NT2/D1 (cell line): ENCODE data around the gene DECR2.

Experiments used
- DNase-seq: peaks from one replicate; pipeline ENCODE4 v3.0.0-alpha.2; 2011; ENCODE audit warnings: low read depth, low spot score
- H3K27me3 ChIP-seq: 2 replicates; pipeline ENCODE4 v1.6.0; 2011; ENCODE audit warnings: mild to moderate bottlenecking; ENCODE audit not compliant: insufficient read length, insufficient read depth
- H3K36me3 ChIP-seq: 2 replicates; pipeline ENCODE4 v1.6.1; 2011; ENCODE audit warnings: mild to moderate bottlenecking, low read length, mixed read lengths; ENCODE audit not compliant: insufficient read depth, insufficient read length
- H3K4me1 ChIP-seq: 2 replicates; pipeline ENCODE4 v1.5.1; 2011; ENCODE audit not compliant: insufficient read depth, insufficient read length
- H3K4me3 ChIP-seq: 2 replicates; pipeline ENCODE4 v1.5.1; 2011; ENCODE audit warnings: low read depth; ENCODE audit not compliant: insufficient read length
- H3K9ac ChIP-seq: 2 replicates; pipeline ENCODE4 v1.6.0; 2011; ENCODE audit warnings: low read depth; ENCODE audit not compliant: insufficient read length
- H3K9me3 ChIP-seq: 2 replicates; pipeline ENCODE4 v1.5.1; 2011; ENCODE audit warnings: mild to moderate bottlenecking, low read length; ENCODE audit not compliant: insufficient read depth
- SUZ12 ChIP-seq: IDR thresholded peaks from 2 replicates; pipeline ENCODE4 v1.6.1; 2011; ENCODE audit not compliant: insufficient read length, insufficient read depth; ENCODE audit errors: extremely low read depth
- YY1 ChIP-seq: IDR thresholded peaks from 2 replicates; pipeline ENCODE4 v1.6.1; 2011; ENCODE audit not compliant: insufficient read length, insufficient read depth
- ZNF274 ChIP-seq: IDR thresholded peaks from 2 replicates; pipeline ENCODE4 v1.6.1; 2011; ENCODE audit warnings: mild to moderate bottlenecking, low read depth, low read length

DECR2 gene

DNA sequence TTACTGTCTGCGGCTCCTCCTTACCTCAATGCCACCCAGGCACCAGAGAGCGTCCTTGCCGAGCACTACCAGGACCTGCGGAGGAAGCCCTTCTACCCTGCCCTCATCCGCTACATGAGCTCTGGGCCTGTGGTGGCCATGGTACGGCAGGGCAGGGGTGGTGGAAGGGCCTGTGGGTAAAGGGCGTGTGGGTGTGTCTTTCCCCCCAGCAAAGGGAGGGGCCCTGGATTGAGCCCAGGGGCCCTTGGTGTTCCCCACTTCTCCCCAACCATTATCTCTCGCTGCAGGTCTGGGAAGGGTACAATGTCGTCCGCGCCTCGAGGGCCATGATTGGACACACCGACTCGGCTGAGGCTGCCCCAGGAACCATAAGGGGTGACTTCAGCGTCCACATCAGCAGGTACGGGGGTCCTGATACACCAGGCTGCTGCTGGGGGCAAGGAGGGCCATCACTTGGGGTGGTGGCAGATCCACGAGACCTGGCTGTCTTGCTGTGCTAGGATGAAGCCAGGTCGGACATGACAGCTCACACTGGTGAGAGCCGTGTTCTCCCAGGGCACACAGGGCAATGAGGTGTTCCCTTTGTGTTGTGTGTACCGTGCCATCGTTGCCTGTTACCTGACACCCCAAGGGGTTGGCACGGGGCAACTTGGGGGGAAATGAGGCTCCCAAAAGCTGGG lies 2.2 kb upstream of the DECR2 start:
- H3K9ac ChIP-seq, result peak overlapping the region; percentile 57
- DNase-seq, result no peak
- no peaks in the 10 kb centered on the region for H3K27me3 ChIP-seq
- no peaks in the 10 kb centered on the region for H3K9me3 ChIP-seq
- H3K36me3 ChIP-seq, result peaks cover 29% of the 10 kb centered on the region
- no peak overlapping the region for H3K4me3 ChIP-seq
- TF ChIP-seq ZNF274 (no peak), YY1 (no peak), SUZ12 (no peak)
- peaks cover 19% of the 10 kb centered on the region for H3K4me1 ChIP-seq

DNA sequence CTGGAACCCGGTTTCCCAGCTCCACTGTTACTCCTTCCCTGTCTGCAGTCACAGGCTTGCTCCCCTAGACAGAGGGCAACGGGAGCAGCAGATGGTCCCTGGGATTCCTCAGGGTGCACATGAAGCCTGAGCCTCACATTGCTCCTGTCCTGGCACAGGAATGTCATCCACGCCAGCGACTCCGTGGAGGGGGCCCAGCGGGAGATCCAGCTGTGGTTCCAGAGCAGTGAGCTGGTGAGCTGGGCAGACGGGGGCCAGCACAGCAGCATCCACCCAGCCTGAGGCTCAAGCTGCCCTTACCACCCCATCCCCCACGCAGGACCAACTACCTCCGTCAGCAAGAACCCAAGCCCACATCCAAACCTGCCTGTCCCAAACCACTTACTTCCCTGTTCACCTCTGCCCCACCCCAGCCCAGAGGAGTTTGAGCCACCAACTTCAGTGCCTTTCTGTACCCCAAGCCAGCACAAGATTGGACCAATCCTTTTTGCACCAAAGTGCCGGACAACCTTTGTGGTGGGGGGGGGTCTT lies 1.6 kb upstream of the DECR2 start:
- Histone ChIP-seq H3K9ac (peak overlapping the region; percentile 93), H3K27me3 (no peaks in the 10 kb centered on the region), H3K36me3 (peaks cover 33% of the 10 kb centered on the region), H3K4me1 (peaks cover 24% of the 10 kb centered on the region), H3K4me3 (peak overlapping the region; percentile 80), H3K9me3 (no peaks in the 10 kb centered on the region)
- TF ChIP-seq ZNF274 (no peak), YY1 (no peak), SUZ12 (no peak)
- no peak for DNase-seq

DNA sequence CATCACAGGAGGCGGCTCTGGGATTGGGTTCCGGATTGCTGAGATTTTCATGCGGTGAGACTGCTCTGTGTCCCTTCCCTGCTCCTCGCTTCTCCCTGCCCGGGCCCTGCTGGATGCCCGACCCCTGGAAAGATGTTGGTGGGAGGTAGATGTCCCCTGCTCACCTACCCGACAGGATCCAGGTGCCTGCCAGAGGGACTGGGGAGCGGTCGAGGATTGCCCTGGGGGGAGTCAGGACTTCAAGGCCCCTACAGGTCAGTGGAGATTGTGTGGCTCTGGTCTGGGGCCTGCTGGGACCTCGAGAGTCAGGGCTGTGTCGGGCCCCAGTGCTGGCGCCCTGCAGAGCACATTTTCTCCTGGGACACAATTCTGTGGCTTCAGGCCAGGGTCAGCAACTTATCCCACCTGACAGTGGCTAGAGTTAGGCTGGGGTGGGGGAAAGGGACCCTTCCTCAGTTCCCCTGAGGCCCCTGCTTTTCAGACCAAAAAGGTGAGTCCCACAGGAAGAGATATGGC lies 3.3 kb downstream of the DECR2 start:
- no peak for DNase-seq
- no peaks in the 10 kb centered on the region for H3K27me3 ChIP-seq
- no peak overlapping the region for H3K4me3 ChIP-seq
- TF ChIP-seq ZNF274 (no peak), YY1 (no peak), SUZ12 (no peak)
- no peaks in the 10 kb centered on the region for H3K9me3 ChIP-seq
- H3K4me1 ChIP-seq, result peaks cover 10% of the 10 kb centered on the region
- H3K36me3 ChIP-seq, result peaks cover 33% of the 10 kb centered on the region
- peak overlapping the region; percentile 9 for H3K9ac ChIP-seq

DNA sequence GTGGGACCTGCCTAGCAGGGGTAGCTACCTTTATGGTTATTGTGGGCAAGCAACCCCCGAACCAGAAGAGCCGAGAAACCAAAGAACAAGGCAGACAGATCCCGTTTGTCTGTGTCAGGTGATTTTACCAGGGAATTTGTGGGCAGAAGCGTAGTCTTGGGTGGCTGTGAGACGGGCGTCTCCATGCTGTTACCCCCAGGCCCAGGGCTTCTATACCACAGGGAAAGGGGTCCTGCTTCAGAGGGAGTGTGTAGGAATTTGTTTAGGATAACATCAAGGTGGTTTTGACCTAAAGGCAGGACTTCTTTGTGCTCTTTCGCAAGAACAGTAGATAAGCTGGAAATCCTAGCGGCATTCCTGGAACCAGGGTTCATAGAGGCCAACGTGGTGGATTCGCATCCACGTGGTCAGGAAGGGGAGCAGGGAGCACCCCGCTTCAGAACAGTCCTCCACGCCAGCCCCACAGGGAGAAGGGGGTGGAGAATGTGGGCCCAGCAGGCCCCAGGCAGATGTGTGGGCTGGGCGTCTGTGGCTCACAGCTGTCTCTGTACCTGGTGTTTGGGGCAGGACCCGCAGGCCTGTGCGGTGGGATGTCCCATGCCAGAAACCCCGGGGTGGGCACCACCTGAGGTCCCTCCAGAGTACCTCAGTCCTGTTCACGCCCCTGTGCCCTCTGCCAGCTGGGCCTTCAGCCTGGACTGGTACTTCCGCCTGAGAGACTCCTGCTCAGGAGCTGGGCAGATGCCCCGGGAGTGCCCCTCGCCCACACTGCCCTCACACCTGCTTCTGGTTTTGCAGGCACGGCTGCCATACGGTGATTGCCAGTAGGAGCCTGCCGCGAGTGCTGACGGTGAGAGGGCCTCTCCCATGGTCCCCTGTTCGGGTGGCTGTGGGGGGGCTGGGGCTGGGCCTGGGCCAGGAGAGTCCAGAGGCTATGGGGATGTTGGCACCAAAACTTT lies 4.1 kb downstream of the DECR2 start:
- H3K4me1 ChIP-seq, result peaks cover 10% of the 10 kb centered on the region
- peaks cover 32% of the 10 kb centered on the region for H3K36me3 ChIP-seq
- peak overlapping the region; percentile 9 for H3K9ac ChIP-seq
- H3K27me3 ChIP-seq, result no peaks in the 10 kb centered on the region
- no peak for TF ChIP-seq ZNF274
- TF ChIP-seq YY1, result no peak
- no peak for TF ChIP-seq SUZ12
- DNase-seq, result no peak
- H3K9me3 ChIP-seq, result no peaks in the 10 kb centered on the region
- H3K4me3 ChIP-seq, result no peak overlapping the region

DNA sequence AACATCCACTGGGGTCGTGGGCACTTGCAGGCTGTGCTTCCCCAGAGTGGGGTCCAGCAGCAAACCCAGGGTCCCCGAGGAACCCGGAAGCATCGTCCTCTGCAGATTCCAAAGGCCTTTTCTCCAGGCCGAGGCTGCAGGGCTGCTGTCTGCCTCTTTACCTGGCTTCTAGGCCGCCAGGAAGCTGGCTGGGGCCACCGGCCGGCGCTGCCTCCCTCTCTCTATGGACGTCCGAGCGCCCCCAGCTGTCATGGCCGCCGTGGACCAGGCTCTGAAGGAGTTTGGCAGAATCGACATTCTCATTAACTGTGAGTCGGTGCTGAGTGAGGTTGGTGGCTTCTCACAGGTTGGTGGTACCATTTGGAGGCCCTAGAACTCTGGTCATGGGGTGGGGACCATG lies 5.6 kb downstream of the DECR2 start:
- Histone ChIP-seq H3K4me3 (no peak overlapping the region), H3K9me3 (no peaks in the 10 kb centered on the region), H3K27me3 (no peaks in the 10 kb centered on the region), H3K9ac (no peak overlapping the region), H3K4me1 (peaks cover 10% of the 10 kb centered on the region), H3K36me3 (peaks cover 46% of the 10 kb centered on the region)
- TF ChIP-seq ZNF274 (no peak), SUZ12 (no peak), YY1 (no peak)
- no peak for DNase-seq

DNA sequence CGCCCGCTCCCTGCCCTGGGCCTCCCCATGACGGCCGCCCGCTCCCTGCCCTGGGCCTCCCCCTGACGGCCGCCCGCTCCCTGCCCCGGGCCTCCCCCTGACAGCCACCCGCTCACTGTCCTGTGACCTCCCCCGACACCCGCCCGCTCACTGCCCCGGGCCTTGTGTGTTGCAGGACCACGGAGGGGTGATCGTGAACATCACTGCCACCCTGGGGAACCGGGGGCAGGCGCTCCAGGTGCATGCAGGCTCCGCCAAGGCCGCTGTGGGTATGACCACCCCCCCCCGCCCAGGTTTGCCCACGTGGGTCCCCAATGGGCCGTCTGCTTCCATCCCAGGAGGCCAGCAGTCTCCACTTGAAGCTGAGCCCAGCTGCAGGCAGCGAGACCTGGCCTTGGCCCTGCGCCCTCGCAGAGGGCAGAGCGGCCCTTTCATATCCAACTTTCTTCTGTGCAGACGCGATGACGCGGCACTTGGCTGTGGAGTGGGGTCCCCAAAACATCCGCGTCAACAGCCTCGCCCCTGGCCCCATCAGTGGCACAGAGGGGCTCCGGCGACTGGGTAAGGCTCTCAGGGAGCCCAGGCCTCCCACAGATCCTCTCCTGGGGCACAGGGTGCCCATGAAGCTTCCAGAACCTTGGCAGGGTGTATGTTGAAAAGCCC lies 9.0 kb downstream of the DECR2 start:
- Histone ChIP-seq H3K4me3 (no peak overlapping the region), H3K9ac (no peak overlapping the region), H3K27me3 (no peaks in the 10 kb centered on the region), H3K9me3 (no peaks in the 10 kb centered on the region), H3K36me3 (peaks cover 40% of the 10 kb centered on the region), H3K4me1 (peaks cover 14% of the 10 kb centered on the region)
- no peak for DNase-seq
- TF ChIP-seq YY1 (no peak), ZNF274 (no peak), SUZ12 (no peak)

DNA sequence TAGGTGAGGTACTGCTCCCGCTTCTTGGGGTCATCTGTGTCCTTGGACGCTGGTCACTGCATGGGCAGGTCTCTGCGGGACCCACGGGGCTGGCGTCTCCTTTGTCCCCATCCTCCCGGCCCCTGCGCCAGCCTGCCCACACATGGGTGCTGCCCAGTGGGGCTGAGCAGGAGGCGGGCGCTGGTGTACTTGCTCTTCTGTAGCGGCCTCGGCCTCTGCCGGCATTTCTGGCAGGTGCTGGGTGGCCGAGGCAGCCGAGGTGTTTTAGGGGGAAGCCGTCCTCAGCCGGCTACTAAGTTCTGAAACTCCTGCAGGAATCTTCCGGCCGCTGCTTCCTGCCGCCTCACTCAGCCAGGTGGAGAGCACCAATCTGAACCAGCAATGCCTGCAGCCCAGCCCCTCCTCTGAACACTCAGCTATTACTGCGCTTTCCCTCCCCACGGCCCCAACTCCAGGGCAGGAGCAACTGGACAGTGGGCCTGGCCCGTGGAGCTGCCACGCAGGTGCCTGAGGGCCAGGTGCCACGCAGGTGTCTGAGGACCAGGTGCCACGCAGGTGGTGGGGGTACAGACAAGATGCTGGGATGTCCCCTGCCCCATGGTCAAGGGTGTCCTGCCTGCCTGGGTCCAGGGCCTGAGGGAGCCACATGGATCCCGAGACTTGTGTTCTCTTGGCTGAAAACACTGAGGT lies 10.0 kb downstream of the DECR2 start:
- Histone ChIP-seq H3K36me3 (peaks cover 34% of the 10 kb centered on the region), H3K4me1 (peaks cover 14% of the 10 kb centered on the region), H3K27me3 (no peaks in the 10 kb centered on the region), H3K4me3 (no peak overlapping the region), H3K9ac (no peak overlapping the region), H3K9me3 (no peaks in the 10 kb centered on the region)
- TF ChIP-seq ZNF274 (no peak), YY1 (no peak), SUZ12 (no peak)
- no peak for DNase-seq
